ENCODE measurements around the gene MUC5AC. TPM values are rescaled to one million over a fixed set of nuclear protein-coding genes. Genes with fewer than 3 reads are reported as not detected.

The MUC5AC gene
- polyA plus RNA-seq, 1 donor (not counting 4 experiments of a cell fraction or from before 2014, with no cell fraction given) = not detected

- dilution Hi-C loops (cut with MboI; ENCODE audit: extremely low pct_ligation_motif_present, low sequenced_read_pairs) = no loop called here
- FAIRE-seq (no peak), DNase-seq (ENCODE audit: low read depth, low spot score) (no peak)
- Histone ChIP-seq H3K27me3 (ENCODE audit: control insufficient read depth, extremely low read depth, insufficient read depth, low read length) (no peaks in the 10 kb centered on the region), H3K79me2 (ENCODE audit: control insufficient read depth, insufficient read depth, low read length) (no peaks in the 10 kb centered on the region), H3K9me1 (ENCODE audit: control insufficient read depth, extremely low read depth, insufficient read depth, low read length) (no peaks in the 10 kb centered on the region), H3K4me1 (ENCODE audit: control insufficient read depth, extremely low read depth, insufficient read depth, low read length) (no peaks in the 10 kb centered on the region), H3K9ac (ENCODE audit: control insufficient read depth, extremely low read depth, insufficient read depth, low read length) (no peak overlapping the region), H3K27ac (ENCODE audit: control insufficient read depth, insufficient read depth, low read length) (no peak overlapping the region), H4K20me1 (ENCODE audit: control insufficient read depth, extremely low read depth, insufficient read depth, low read length) (no peaks in the 10 kb centered on the region), H3K4me3 (ENCODE audit: control insufficient read depth in 2 of 3, extremely low read depth in 1 of 3, insufficient read depth in 2 of 3, low read depth in 1 of 3, low read length in 3 of 3) (no peak overlapping the region), H3K9me3 (ENCODE audit: control insufficient read depth, low read depth, low read length) (no peaks in the 10 kb centered on the region), H3K36me3 (ENCODE audit: control insufficient read depth in 2 of 2, extremely low read depth in 1 of 2, insufficient read depth in 2 of 2, low read length in 2 of 2) (no peaks in the 10 kb centered on the region), H2AFZ (ENCODE audit: control insufficient read depth, low read length) (no peak overlapping the region), H3K4me2 (ENCODE audit: control insufficient read depth, extremely low read depth, insufficient read depth, low read depth, low read length) (no peak overlapping the region)
- TF ChIP-seq, protein P1, sequence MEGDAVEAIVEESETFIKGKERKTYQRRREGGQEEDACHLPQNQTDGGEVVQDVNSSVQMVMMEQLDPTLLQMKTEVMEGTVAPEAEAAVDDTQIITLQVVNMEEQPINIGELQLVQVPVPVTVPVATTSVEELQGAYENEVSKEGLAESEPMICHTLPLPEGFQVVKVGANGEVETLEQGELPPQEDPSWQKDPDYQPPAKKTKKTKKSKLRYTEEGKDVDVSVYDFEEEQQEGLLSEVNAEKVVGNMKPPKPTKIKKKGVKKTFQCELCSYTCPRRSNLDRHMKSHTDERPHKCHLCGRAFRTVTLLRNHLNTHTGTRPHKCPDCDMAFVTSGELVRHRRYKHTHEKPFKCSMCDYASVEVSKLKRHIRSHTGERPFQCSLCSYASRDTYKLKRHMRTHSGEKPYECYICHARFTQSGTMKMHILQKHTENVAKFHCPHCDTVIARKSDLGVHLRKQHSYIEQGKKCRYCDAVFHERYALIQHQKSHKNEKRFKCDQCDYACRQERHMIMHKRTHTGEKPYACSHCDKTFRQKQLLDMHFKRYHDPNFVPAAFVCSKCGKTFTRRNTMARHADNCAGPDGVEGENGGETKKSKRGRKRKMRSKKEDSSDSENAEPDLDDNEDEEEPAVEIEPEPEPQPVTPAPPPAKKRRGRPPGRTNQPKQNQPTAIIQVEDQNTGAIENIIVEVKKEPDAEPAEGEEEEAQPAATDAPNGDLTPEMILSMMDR (optimal IDR thresholded peaks at IDR 0.05 in 1 of 3, IDR thresholded peaks at IDR 0.05 in 1 of 3, conservative IDR thresholded peaks at IDR 0.05 in 1 of 3; ENCODE audit: extremely low read depth in 1 of 3, insufficient read depth in 2 of 3, low read length in 3 of 3) = no peak
- no peak for TF ChIP-seq EZH2 (IDR thresholded peaks at IDR 0.05; ENCODE audit: low read length)
Measured at GRCh38 chr11:1224111-1224490, 66.3 kb downstream of the MUC5AC start.

DNA sequence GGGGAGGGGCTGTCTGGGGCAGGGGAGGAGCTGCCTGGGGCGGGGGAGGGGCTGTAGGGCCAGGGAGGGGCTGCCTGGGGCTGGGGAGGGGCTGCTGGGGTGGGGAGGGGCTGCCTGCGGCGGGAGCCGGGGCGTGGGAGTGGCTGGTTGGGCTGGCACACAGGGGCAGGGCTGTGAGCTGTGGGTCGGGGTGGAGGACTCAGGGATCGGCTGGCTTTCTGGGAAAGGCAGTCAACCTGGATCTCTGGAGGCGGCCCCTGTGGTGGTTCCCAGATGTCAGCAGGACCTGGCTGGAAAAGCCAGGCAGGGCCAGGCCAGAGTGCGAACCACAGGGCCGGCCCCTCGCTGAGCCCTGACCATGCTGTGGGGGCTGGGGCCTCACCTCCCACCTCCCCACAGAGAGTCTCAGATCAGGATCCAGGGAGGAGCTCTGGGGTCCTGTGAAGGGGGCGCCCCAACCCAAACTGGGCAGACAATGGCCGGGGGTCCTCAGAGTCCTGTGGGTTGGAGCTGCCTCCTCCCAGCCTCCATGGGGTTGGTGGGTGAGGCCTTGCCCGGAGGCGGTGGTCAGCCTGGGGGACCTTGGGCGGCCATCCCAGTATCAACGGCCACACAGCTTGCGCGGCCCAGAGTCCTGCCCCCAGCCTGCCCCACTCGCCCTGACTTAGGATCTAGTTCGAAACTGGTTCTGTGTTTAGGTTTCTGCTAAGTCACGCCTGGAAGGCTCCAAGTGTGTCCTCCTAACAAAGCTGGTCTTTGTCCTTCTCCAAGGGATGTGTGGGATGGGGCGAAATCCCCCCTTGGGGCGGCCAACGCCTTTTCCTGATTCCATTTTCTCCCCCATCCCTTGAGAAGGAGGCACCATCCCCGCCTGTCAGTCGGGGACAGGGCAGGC, 67.0 kb downstream of the MUC5AC start:
- Histone ChIP-seq H3K9ac (ENCODE audit: control insufficient read depth, extremely low read depth, insufficient read depth, low read length) (no peak overlapping the region), H3K4me3 (ENCODE audit: control insufficient read depth in 2 of 3, extremely low read depth in 1 of 3, insufficient read depth in 2 of 3, low read depth in 1 of 3, low read length in 3 of 3) (no peak overlapping the region), H3K9me3 (ENCODE audit: control insufficient read depth, low read depth, low read length) (no peaks in the 10 kb centered on the region), H3K9me1 (ENCODE audit: control insufficient read depth, extremely low read depth, insufficient read depth, low read length) (no peaks in the 10 kb centered on the region), H2AFZ (ENCODE audit: control insufficient read depth, low read length) (no peak overlapping the region), H3K4me1 (ENCODE audit: control insufficient read depth, extremely low read depth, insufficient read depth, low read length) (no peaks in the 10 kb centered on the region), H3K36me3 (ENCODE audit: control insufficient read depth in 2 of 2, extremely low read depth in 1 of 2, insufficient read depth in 2 of 2, low read length in 2 of 2) (no peaks in the 10 kb centered on the region), H3K27ac (ENCODE audit: control insufficient read depth, insufficient read depth, low read length) (no peak overlapping the region), H3K27me3 (ENCODE audit: control insufficient read depth, extremely low read depth, insufficient read depth, low read length) (peaks cover 6% of the 10 kb centered on the region), H4K20me1 (ENCODE audit: control insufficient read depth, extremely low read depth, insufficient read depth, low read length) (no peaks in the 10 kb centered on the region), H3K79me2 (ENCODE audit: control insufficient read depth, insufficient read depth, low read length) (no peaks in the 10 kb centered on the region), H3K4me2 (ENCODE audit: control insufficient read depth, extremely low read depth, insufficient read depth, low read depth, low read length) (no peak overlapping the region)
- no peak for DNase-seq (ENCODE audit: low read depth, low spot score)
- no peak for FAIRE-seq
- no peak for TF ChIP-seq EZH2 (IDR thresholded peaks at IDR 0.05; ENCODE audit: low read length)
- TF ChIP-seq, protein P1 (optimal IDR thresholded peaks at IDR 0.05 in 1 of 3, IDR thresholded peaks at IDR 0.05 in 1 of 3, conservative IDR thresholded peaks at IDR 0.05 in 1 of 3; ENCODE audit: extremely low read depth in 1 of 3, insufficient read depth in 2 of 3, low read length in 3 of 3) = no peak
- dilution Hi-C loops (cut with MboI; ENCODE audit: extremely low pct_ligation_motif_present, low sequenced_read_pairs) = no loop called here
